ENCODE measurements around the gene HS6ST3. TPM values are rescaled to one million over a fixed set of nuclear protein-coding genes. Genes with fewer than 3 reads are reported as not detected.

The HS6ST3 gene
- total and polyA plus RNA-seq, 2 donors (not counting 3 experiments of a cell fraction or from before 2014, with no cell fraction given) = 0.03 to 0.15 TPM

- CTCF ChIA-PET = no interaction called here
- FAIRE-seq = no peak
Observed at GRCh38 chr13:96617528-96617927, 527.6 kb downstream of the HS6ST3 start.

GRCh38 chr13:96621634-96622183 lies 531.8 kb downstream of the HS6ST3 start:
- Histone ChIP-seq H3K27ac (ENCODE audit: insufficient read depth, low read depth, low read length) (no peak overlapping the region), H3K4me3 (replicated peaks in 1 of 3; ENCODE audit: insufficient read depth in 1 of 3, low read depth in 1 of 3, low read length in 3 of 3) (no peak overlapping the region), H3K9me3 (replicated peaks; ENCODE audit: control insufficient read depth, insufficient read depth, low read length) (no peaks in the 10 kb centered on the region), H3K9me1 (replicated peaks; ENCODE audit: control insufficient read depth, extremely low read depth, insufficient read depth, low read length) (no peaks in the 10 kb centered on the region), H3K9ac (replicated peaks; ENCODE audit: extremely low read depth, insufficient read depth, low read length) (no peak overlapping the region), H3K4me1 (ENCODE audit: control insufficient read depth, extremely low read depth, insufficient read depth, low read length) (no peaks in the 10 kb centered on the region), H4K20me1 (replicated peaks; ENCODE audit: control insufficient read depth, extremely low read depth, insufficient read depth, low read length) (no peaks in the 10 kb centered on the region), H3K4me2 (ENCODE audit: insufficient read depth, low read length) (no peak overlapping the region), H2AFZ (ENCODE audit: low read depth, low read length) (no peak overlapping the region), H3K27me3 (ENCODE audit: control insufficient read depth in 2 of 2, insufficient read depth in 2 of 2, low read length in 2 of 2) (no peaks in the 10 kb centered on the region), H3K36me3 (ENCODE audit: control insufficient read depth in 2 of 2, extremely low read depth in 1 of 2, insufficient read depth in 2 of 2, low read length in 2 of 2) (no peaks in the 10 kb centered on the region), H3K79me2 (ENCODE audit: control insufficient read depth, insufficient read depth, low read length) (no peaks in the 10 kb centered on the region)
- no TSS peak for BruUV-seq (replicated peaks)
- FAIRE-seq = no peak
- DNase-seq (ENCODE audit: low read depth, low spot score) = no peak
- POLR2A ChIA-PET = no interaction called here
- dilution Hi-C loops (cut with MboI; ENCODE audit: extremely low pct_ligation_motif_present, low sequenced_read_pairs) (no loop called here), intact Hi-C loops (cut with micrococcal nuclease) (no loop called here)
- CTCF ChIA-PET = no interaction called here
- TF ChIP-seq GATA2 (IDR thresholded peaks at IDR 0.05; ENCODE audit: insufficient read depth, insufficient read length, low read depth, low read length) (no peak), MYC (IDR thresholded peaks at IDR 0.05; ENCODE audit: low read depth, low read length) (no peak), JUN (IDR thresholded peaks at IDR 0.05; ENCODE audit: borderline replicate concordance, insufficient read depth, insufficient read length, low read depth) (no peak), FOS (IDR thresholded peaks at IDR 0.05; ENCODE audit: borderline replicate concordance, insufficient read depth, low read length) (no peak), MAX (IDR thresholded peaks at IDR 0.05; ENCODE audit: insufficient read depth, insufficient read length) (no peak), POLR2A (IDR thresholded peaks at IDR 0.05; ENCODE audit: low read depth, low read length) (no peak), POLR2AphosphoS5 (IDR thresholded peaks at IDR 0.05; ENCODE audit: insufficient read depth, low read depth, low read length) (no peak), EZH2 (IDR thresholded peaks at IDR 0.05; ENCODE audit: borderline replicate concordance, low read depth, low read length, severe bottlenecking) (no peak), CTCF (IDR thresholded peaks at IDR 0.05; ENCODE audit: extremely low read depth in 1 of 2, insufficient read depth in 1 of 2, low read depth in 1 of 2, low read length in 2 of 2) (no peak)

More at GRCh38 chr13:96617528-96617927, 527.6 kb downstream of the HS6ST3 start:
- POLR2A ChIA-PET = no interaction called here
- no peaks in the 10 kb centered on the region for H4K20me1 ChIP-seq (replicated peaks; ENCODE audit: control insufficient read depth, extremely low read depth, insufficient read depth, low read length)
- no peaks in the 10 kb centered on the region for H3K4me1 ChIP-seq (ENCODE audit: control insufficient read depth, extremely low read depth, insufficient read depth, low read length)
- no peaks in the 10 kb centered on the region for H3K79me2 ChIP-seq (ENCODE audit: control insufficient read depth, insufficient read depth, low read length)
- DNase-seq (ENCODE audit: low read depth, low spot score) = no peak
- dilution Hi-C loops (cut with MboI; ENCODE audit: extremely low pct_ligation_motif_present, low sequenced_read_pairs) (no loop called here), intact Hi-C loops (cut with micrococcal nuclease) (no loop called here)
- no peaks in the 10 kb centered on the region for H3K27me3 ChIP-seq (ENCODE audit: control insufficient read depth in 2 of 2, insufficient read depth in 2 of 2, low read length in 2 of 2)
- H3K9me3 ChIP-seq (replicated peaks; ENCODE audit: control insufficient read depth, insufficient read depth, low read length) = no peaks in the 10 kb centered on the region
- no peak overlapping the region for H2AFZ ChIP-seq (ENCODE audit: low read depth, low read length)
- TF ChIP-seq POLR2A (IDR thresholded peaks at IDR 0.05; ENCODE audit: low read depth, low read length) (no peak), CTCF (IDR thresholded peaks at IDR 0.05; ENCODE audit: extremely low read depth in 1 of 2, insufficient read depth in 1 of 2, low read depth in 1 of 2, low read length in 2 of 2) (no peak), FOS (IDR thresholded peaks at IDR 0.05; ENCODE audit: borderline replicate concordance, insufficient read depth, low read length) (no peak)
- no TSS peak for BruUV-seq (replicated peaks)
- no peaks in the 10 kb centered on the region for H3K36me3 ChIP-seq (ENCODE audit: control insufficient read depth in 2 of 2, extremely low read depth in 1 of 2, insufficient read depth in 2 of 2, low read length in 2 of 2)
- H3K27ac ChIP-seq (ENCODE audit: insufficient read depth, low read depth, low read length) = no peak overlapping the region
- no peak overlapping the region for H3K4me2 ChIP-seq (ENCODE audit: insufficient read depth, low read length)
- H3K9me1 ChIP-seq (replicated peaks; ENCODE audit: control insufficient read depth, extremely low read depth, insufficient read depth, low read length) = no peaks in the 10 kb centered on the region
- H3K4me3 ChIP-seq (replicated peaks in 1 of 3; ENCODE audit: insufficient read depth in 1 of 3, low read depth in 1 of 3, low read length in 3 of 3) = no peak overlapping the region
- H3K9ac ChIP-seq (replicated peaks; ENCODE audit: extremely low read depth, insufficient read depth, low read length) = no peak overlapping the region

Data from endothelial cell of umbilical vein (primary cell).